Astrocyte (in vitro differentiated cells and primary cell): Measurements from ENCODE around the gene AKAP13.

ENCODE experiments used
- EZH2 ChIP-seq: IDR thresholded peaks from 2 replicates; pipeline ENCODE4 v1.6.1; 2012; ENCODE audit warnings: mild to moderate bottlenecking, low read length, inconsistent platforms; ENCODE audit not compliant: insufficient read depth
- TF ChIP-seq, protein P1 (sequence below): IDR thresholded peaks from 2 replicates; pipeline ENCODE4 v1.5.1; 2011; ENCODE audit warnings: low read depth, mild to moderate bottlenecking, inconsistent platforms, low read length, moderate library complexity; ENCODE audit not compliant: insufficient read depth

DNA sequence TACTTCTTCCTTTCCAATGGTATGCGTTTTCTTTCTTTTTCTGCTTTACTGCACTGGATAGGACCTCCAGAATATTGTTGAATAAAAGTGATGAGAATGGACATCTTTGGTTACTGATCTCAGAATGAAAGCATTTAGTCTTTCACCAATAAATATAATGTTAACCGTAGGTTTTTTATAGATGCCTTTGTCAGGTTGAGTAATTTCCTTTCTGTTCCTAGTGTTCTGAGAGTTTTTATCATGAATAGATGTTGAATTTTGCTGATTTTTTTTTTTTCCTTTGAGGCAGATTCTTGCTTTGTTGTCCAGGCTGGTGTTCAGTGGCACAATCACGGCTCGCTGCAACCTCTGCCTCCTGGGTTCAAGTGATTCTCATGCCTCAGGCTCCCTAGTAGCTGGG, 255.9 kb downstream of the AKAP13 start:
- TF ChIP-seq, protein P1, sequence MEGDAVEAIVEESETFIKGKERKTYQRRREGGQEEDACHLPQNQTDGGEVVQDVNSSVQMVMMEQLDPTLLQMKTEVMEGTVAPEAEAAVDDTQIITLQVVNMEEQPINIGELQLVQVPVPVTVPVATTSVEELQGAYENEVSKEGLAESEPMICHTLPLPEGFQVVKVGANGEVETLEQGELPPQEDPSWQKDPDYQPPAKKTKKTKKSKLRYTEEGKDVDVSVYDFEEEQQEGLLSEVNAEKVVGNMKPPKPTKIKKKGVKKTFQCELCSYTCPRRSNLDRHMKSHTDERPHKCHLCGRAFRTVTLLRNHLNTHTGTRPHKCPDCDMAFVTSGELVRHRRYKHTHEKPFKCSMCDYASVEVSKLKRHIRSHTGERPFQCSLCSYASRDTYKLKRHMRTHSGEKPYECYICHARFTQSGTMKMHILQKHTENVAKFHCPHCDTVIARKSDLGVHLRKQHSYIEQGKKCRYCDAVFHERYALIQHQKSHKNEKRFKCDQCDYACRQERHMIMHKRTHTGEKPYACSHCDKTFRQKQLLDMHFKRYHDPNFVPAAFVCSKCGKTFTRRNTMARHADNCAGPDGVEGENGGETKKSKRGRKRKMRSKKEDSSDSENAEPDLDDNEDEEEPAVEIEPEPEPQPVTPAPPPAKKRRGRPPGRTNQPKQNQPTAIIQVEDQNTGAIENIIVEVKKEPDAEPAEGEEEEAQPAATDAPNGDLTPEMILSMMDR = no peak
- no peak for TF ChIP-seq EZH2
